ENCODE results near the gene ETV1.

GRCh38 chr7:13990319-13990983 lies 985 bp upstream of the ETV1 start:
- TF ChIP-seq POLR2A (IDR thresholded peaks at IDR 0.05) (no peak), CTCF (IDR thresholded peaks at IDR 0.05) (no peak)
